Fibroblast of lung (primary cell): Measurements from ENCODE around the gene EEFSEC.

Experiments
- CTCF ChIP-seq, 2 donors: IDR thresholded peaks in 1 of 2; conservative IDR thresholded peaks in 1 of 2; 1 replicate in 1 of 2; 2 replicates in 1 of 2; pipeline ENCODE4 v1.5.1; 2011 to 2012; ENCODE audit warnings: low read length in 2 of 2, control low read depth in 1 of 2, inconsistent platforms in 1 of 2, low read depth in 1 of 2, mild to moderate bottlenecking in 1 of 2
- EZH2 ChIP-seq: IDR thresholded peaks from 2 replicates; pipeline ENCODE4 v1.5.1; 2012; ENCODE audit warnings: low read length, control low read depth, mild to moderate bottlenecking; ENCODE audit errors: missing control alignments

- TF ChIP-seq CTCF (conservative IDR thresholded peaks at IDR 0.05 in 1 of 2, IDR thresholded peaks at IDR 0.05 in 1 of 2; ENCODE audit: low read depth in 1 of 2, low read length in 2 of 2): no peak
- TF ChIP-seq EZH2: no peak
Measured at GRCh38 chr3:128131897-128132646, 21.2 kb upstream of the EEFSEC start.
